ENCODE measurements around the gene P2RY8. TPM values are rescaled to one million over a fixed set of nuclear protein-coding genes. Genes with fewer than 3 reads are reported as not detected.
"Not testable (repeated sequence)": the region's sequence is repeated elsewhere in the genome, so short reads cannot be mapped to it uniquely, and the experiment has no call there.

P2RY8 gene
- polyA plus RNA-seq, 1 donor from 2014 or later = 206 TPM

DNA sequence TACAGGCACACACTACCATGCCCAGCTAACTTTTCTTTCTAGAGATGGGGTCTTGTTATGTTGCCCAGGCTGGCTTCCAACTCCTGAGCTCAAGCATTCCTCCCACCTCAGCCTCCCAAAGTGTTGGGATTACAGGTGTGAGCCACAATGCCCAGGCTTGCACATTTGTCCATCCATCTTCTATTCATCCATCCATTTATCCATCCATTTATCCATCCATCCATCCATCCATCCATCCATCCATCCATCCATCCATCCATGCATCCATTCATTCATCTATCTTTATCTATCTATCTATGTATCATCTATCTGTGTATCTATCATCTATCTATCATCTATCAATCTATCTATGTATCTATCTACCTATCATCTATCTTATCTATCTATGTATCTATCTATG, 20.5 kb upstream of the P2RY8 start:
- peak overlapping the region in 2 of 3 donors; percentile 19 to 47 for H3K27ac Mint-ChIP-seq
- H3K4me1 Mint-ChIP-seq = peaks cover 27 to 34% (median 29%) of the 10 kb centered on the region in 3 donors
- not testable (repeated sequence) for H3K36me3 Mint-ChIP-seq, H3K27me3 Mint-ChIP-seq
- H3K4me3 Mint-ChIP-seq = peak overlapping the region in 1 of 4 donors; percentile 11
- H3K9me3 Mint-ChIP-seq = peaks cover 6 to 14% (median 6%) of the 10 kb centered on the region in 3 donors

- Mint-ChIP-seq H3K9me3 (peaks cover 6 to 14% (median 6%) of the 10 kb centered on the region in 3 donors), H3K4me1 (peaks cover 29 to 35% (median 35%) of the 10 kb centered on the region in 3 donors), H3K36me3 (no peaks in the 10 kb centered on the region), H3K4me3 (peak overlapping the region; percentile 27 to 92 (median 66)), H3K27me3 (no peaks in the 10 kb centered on the region), H3K27ac (peak overlapping the region; percentile 91 to 99 (median 98))
Observed at GRCh38 chrX:1555370-1555769, 18.4 kb upstream of the P2RY8 start.

DNA sequence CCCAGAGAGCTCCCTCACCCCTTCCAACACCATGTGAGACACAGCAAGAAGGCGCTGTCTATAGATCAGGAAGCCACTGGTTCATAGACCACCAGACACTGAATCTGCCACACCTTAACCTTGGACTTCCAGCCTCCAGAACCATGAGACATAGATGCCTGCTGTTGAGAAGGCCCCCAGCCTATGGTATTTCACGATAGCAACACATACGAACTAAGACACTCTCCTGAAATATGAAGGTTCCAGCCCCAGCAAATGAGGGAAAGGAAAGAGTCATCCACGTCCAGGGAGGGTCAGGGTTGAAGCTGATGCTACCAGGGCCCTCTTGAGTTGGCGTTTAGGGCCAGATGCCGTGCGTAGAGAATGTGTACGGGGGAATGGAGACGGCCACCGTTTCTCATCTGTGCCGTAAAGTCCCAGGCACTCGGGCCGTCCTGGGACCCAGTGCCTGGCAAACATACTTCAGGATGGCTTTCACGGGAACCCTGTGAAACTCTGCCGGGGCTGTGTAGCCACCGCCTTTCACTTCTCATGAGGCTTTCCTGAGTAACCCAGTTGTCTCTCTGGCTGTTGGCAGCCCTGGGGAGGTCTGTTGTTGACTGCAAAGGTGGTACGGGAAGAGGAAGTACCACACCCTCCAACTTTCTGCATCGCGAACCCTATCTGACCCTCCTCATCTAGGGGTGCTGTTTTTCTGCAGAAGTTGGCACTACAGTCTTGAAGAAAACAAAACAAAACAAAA, 17.7 kb upstream of the P2RY8 start:
- H3K36me3 Mint-ChIP-seq = no peaks in the 10 kb centered on the region
- peak overlapping the region; percentile 91 to 99 (median 98) for H3K27ac Mint-ChIP-seq
- H3K9me3 Mint-ChIP-seq = peaks cover 6 to 15% (median 6%) of the 10 kb centered on the region in 3 donors
- peak overlapping the region; percentile 53 to 92 (median 75) for H3K4me3 Mint-ChIP-seq
- H3K27me3 Mint-ChIP-seq = peaks cover 2% of the 10 kb centered on the region
- H3K4me1 Mint-ChIP-seq = peaks cover 33 to 35% (median 34%) of the 10 kb centered on the region in 3 donors

DNA sequence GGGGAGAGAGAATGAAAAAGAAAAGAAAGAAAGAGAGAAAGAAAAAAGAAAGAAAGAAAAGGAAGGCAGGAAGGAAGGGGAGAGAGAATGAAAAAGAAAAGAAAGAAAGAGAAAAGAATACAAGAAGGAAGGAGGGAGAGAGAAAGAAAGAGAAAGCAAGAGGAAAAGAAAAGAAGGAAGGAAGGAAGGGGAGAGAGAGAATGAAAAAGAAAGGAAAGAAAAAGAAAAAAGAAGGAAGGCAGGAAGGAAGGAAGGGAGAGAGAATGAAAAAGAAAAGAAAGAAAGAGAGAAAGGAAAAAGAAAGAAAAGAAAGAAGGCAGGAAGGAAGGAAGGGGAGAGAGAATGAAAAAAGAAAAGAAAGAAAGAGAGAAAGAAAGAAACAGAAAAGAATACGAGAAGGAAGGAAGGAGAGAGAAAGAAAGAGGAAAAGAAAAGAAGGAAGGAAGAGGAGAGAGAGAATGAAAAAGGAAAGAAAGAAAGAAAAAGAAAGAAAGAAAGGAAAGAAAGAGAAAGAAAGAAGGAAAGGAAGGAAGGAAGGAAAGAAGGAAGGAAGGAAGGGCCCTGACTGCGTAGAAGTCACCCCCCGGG, 15.1 kb upstream of the P2RY8 start:
- peaks cover 19 to 39% (median 33%) of the 10 kb centered on the region in 3 donors for H3K4me1 Mint-ChIP-seq

DNA sequence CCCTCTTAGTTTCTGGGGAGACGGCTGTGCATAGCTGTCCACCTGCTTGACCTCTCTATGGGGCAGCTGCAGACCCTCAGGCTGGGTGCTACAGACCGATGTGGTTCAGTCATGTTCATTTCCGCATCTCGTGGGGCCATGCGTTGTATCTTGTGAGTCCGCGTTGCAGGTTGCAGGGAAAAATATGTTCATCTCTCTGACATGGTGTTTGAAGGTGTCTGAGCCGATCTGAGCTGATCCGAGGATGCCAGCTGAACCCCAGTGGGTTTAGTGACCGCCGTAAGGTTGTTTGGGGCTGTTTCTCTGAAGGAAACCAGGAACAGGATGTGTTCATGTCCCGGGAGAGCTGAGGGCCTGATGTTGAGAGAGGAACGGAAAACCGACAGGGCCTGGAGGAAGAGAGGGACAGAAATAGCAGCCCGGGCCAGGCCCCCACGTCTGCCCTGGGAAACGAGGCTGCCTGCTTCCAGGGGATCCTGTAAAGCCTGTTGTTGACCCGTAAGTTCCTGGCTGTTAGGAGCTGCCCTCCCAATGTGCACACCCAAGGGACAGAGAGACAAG, 9.8 kb upstream of the P2RY8 start:
- H3K27me3 Mint-ChIP-seq = peaks cover 3% of the 10 kb centered on the region
- H3K4me1 Mint-ChIP-seq = peaks cover 14 to 23% (median 14%) of the 10 kb centered on the region in 3 donors
- H3K27ac Mint-ChIP-seq = peak overlapping the region in 2 of 3 donors; percentile 38 to 45
- H3K4me3 Mint-ChIP-seq = peak overlapping the region in 2 of 4 donors; percentile 4 to 38
- peaks cover 0 to 7% (median 3%) of the 10 kb centered on the region in 3 donors for H3K9me3 Mint-ChIP-seq
- H3K36me3 Mint-ChIP-seq = peaks cover 2% of the 10 kb centered on the region

More for the DNA sequence above, 15.1 kb upstream of the P2RY8 start:
- Mint-ChIP-seq H3K27ac (peak overlapping the region; percentile 18 to 92 (median 87)), H3K27me3 (peaks cover 3% of the 10 kb centered on the region), H3K4me3 (peak overlapping the region in 2 of 4 donors; percentile 68 to 86), H3K36me3 (no peaks in the 10 kb centered on the region), H3K9me3 (peaks cover 0 to 14% (median 6%) of the 10 kb centered on the region in 3 donors)

DNA sequence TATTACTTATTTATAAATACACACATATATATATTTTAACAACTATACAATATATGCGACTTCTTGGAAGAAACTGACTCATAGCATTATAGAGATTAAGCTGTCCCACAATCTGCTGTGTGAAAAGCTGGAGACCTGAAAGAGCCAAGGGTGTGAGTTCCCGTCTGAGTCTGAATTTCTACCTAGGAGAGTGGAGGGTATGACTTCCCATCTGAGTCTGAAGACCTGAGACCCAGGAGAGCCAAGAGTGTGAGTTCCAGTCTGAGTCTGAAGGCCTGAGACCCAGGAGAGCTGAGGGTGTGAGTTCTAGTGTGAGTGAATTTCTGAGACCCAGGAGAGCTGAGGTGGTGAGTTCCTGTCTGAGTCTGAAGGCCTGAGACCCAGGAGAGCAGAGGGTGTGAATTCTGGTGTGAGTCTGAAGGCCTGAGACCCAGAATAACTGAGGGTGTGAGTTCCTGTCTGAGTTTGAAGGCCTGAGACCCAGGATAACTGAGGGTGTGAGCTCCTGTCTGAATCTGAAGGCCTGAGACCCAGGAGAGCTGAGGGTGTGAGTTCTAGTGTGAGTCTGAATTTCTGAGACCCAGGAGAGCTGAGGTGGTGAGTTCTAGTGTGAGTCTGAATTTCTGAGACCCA, 8.9 kb upstream of the P2RY8 start:
- Mint-ChIP-seq H3K4me3 (peak overlapping the region in 2 of 4 donors; percentile 29 to 81), H3K27ac (peak overlapping the region in 2 of 3 donors; percentile 32 to 38), H3K9me3 (peaks cover 0 to 7% (median 3%) of the 10 kb centered on the region in 3 donors), H3K4me1 (peaks cover 7 to 22% (median 14%) of the 10 kb centered on the region in 3 donors), H3K36me3 (peaks cover 2% of the 10 kb centered on the region), H3K27me3 (peaks cover 3% of the 10 kb centered on the region)

- Mint-ChIP-seq H3K36me3 (peaks cover 2% of the 10 kb centered on the region), H3K27me3 (peaks cover 2% of the 10 kb centered on the region), H3K27ac (peak overlapping the region in 1 of 3 donors; percentile 16), H3K9me3 (peaks cover 0 to 6% (median 3%) of the 10 kb centered on the region in 3 donors), H3K4me3 (no peak overlapping the region), H3K4me1 (peaks cover 3 to 19% (median 9%) of the 10 kb centered on the region in 3 donors)
Observed at GRCh38 chrX:1542994-1543725, 6.2 kb upstream of the P2RY8 start.

GRCh38 chrX:1539146-1539545, 2.2 kb upstream of the P2RY8 start:
- Mint-ChIP-seq H3K4me3 (peak overlapping the region in 2 of 4 donors; percentile 3 to 45), H3K27ac (peak overlapping the region in 2 of 3 donors; percentile 59 to 78), H3K4me1 (peaks cover 5 to 14% (median 10%) of the 10 kb centered on the region in 3 donors)
- H3K36me3 Mint-ChIP-seq, H3K9me3 Mint-ChIP-seq, H3K27me3 Mint-ChIP-seq: not testable (repeated sequence)

- Mint-ChIP-seq H3K4me3 (peak overlapping the region; percentile 94 to 98 (median 98)), H3K27ac (peak overlapping the region; percentile 95 to 100 (median 99)), H3K4me1 (peaks cover 8 to 14% (median 10%) of the 10 kb centered on the region in 3 donors)
- H3K27me3 Mint-ChIP-seq, H3K9me3 Mint-ChIP-seq, H3K36me3 Mint-ChIP-seq: not testable (repeated sequence)
Observed at GRCh38 chrX:1537716-1538090, 718 bp upstream of the P2RY8 start.

GRCh38 chrX:1536712-1537030, 314 bp downstream of the P2RY8 start:
- Mint-ChIP-seq H3K4me3 (peak overlapping the region; percentile 94 to 98 (median 98)), H3K27ac (peak overlapping the region; percentile 95 to 100 (median 99)), H3K27me3 (no peaks in the 10 kb centered on the region), H3K36me3 (no peaks in the 10 kb centered on the region), H3K9me3 (no peaks in the 10 kb centered on the region), H3K4me1 (peaks cover 8 to 14% (median 10%) of the 10 kb centered on the region in 3 donors)

GRCh38 chrX:1535241-1536041, 1.5 kb downstream of the P2RY8 start:
- H3K4me1 Mint-ChIP-seq = peaks cover 8 to 11% (median 10%) of the 10 kb centered on the region in 3 donors
- H3K27me3 Mint-ChIP-seq = no peaks in the 10 kb centered on the region
- H3K27ac Mint-ChIP-seq = peak overlapping the region; percentile 95 to 100 (median 99)
- H3K4me3 Mint-ChIP-seq = peak overlapping the region; percentile 94 to 98 (median 98)
- H3K9me3 Mint-ChIP-seq = no peaks in the 10 kb centered on the region
- H3K36me3 Mint-ChIP-seq = no peaks in the 10 kb centered on the region

DNA sequence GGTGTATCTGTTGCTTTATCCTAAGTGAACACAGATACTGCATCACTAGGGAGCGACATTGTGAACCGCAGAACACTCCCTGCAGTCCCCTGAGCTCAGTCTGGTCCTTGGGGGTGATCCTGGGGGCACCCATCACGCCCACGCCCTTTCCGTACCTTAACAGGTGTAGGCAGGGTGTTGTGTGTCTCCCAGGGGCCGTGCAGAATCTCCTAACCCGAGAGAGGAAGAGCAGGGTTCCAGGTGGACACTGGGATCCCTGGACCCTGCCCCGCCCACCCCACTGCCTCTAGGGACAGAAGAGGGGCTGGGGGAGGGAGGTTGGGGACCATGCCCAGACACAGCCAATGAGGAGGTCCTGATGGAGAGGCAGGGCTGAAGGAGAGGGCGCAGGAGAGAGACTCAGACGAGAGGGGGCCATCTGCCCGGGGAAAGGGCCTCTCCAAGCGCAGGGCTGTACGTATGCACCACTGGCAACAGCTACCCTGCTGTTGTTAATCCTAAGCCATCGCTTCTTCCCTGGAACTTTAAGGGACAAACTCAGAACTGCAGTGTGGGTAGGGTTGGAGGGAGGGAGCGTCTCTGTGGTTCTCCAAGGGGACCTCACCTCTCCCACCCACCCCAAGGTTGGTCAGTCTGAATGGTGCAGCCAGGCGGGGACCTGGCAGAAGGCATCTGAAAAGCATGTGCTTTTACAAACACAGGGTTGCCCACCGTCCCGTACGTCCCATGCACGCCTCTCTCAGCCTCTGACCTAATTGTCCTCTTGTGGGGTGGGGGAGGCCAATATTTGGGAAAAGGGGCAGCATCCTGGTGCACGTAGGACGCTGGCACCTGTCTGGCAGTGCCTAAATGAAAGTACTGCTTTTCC, 2.5 kb downstream of the P2RY8 start:
- H3K4me1 Mint-ChIP-seq = peaks cover 8 to 11% (median 10%) of the 10 kb centered on the region in 3 donors
- peak overlapping the region; percentile 94 to 98 (median 98) for H3K4me3 Mint-ChIP-seq
- no peaks in the 10 kb centered on the region for H3K9me3 Mint-ChIP-seq
- peak overlapping the region; percentile 95 to 100 (median 99) for H3K27ac Mint-ChIP-seq
- H3K36me3 Mint-ChIP-seq = no peaks in the 10 kb centered on the region
- no peaks in the 10 kb centered on the region for H3K27me3 Mint-ChIP-seq

DNA sequence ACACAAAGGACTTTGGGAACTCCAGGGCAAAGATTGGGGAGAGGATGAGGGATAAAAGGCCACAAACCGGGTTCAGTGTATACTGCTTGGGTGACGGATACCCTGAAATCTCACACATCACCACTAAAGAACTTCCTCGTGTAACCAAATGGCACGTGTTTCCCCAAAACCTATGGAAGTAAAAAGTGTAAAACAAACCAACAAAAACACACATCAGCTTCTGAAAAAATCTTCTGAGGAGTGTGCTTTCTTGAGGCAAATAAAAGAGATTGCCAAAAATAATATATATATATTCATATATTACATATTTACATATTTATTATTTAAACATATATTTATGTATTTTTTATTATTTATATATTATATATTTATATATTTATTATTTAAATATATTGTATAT, 3.9 kb downstream of the P2RY8 start:
- Mint-ChIP-seq H3K27me3 (no peaks in the 10 kb centered on the region), H3K9me3 (no peaks in the 10 kb centered on the region), H3K4me3 (peak overlapping the region in 1 of 4 donors; percentile 35), H3K36me3 (no peaks in the 10 kb centered on the region), H3K4me1 (peaks cover 8 to 10% (median 9%) of the 10 kb centered on the region in 3 donors), H3K27ac (no peak overlapping the region)

Measured in IgD-negative memory B cell (primary cell).